ENCODE data around the gene TOMM40L. TPM values are rescaled to one million over a fixed set of nuclear protein-coding genes. Genes with fewer than 3 reads are reported as not detected.
"Not testable (repeated sequence)": the region's sequence is repeated elsewhere in the genome, so short reads cannot be mapped to it uniquely, and the experiment has no call there.

Gene TOMM40L
- total RNA-seq, 2 experiments from 2014 or later, result 11.0 to 20.1 TPM

- DNase-seq (ENCODE audit: low spot score), result no peak
- intact Hi-C loops (cut with micrococcal nuclease; ENCODE audit: unreplicated experiment), result no loop called here
- no peaks in the 10 kb centered on the region for H3K4me1 ChIP-seq (ENCODE audit: insufficient read depth, low read length, poor library complexity, severe bottlenecking)
- no peaks in the 10 kb centered on the region for H3K79me2 ChIP-seq (ENCODE audit: insufficient read depth, low read depth, low read length)
- ChIA-PET CTCF (ENCODE audit: unreplicated experiment) (no interaction called here), POLR2A (no interaction called here)
- no TSS peak for BruUV-seq (replicated peaks)
- no peaks in the 10 kb centered on the region for H3K9me2 ChIP-seq (ENCODE audit: insufficient read depth, low read length)
- no peak overlapping the region for H3K4me3 ChIP-seq (ENCODE audit: low read depth, low read length, poor library complexity, severe bottlenecking)
- no peaks in the 10 kb centered on the region for H3K36me3 ChIP-seq (ENCODE audit: insufficient read depth, low read length)
- peaks cover 3% of the 10 kb centered on the region; the same call in 1 of the 2 replicates for H3K9me3 ChIP-seq (ENCODE audit: low read length)
- no peak overlapping the region for H2AFZ ChIP-seq (ENCODE audit: low read length)
- no peak overlapping the region for H3K27ac ChIP-seq (ENCODE audit: low read depth, low read length, poor library complexity, severe bottlenecking)
- H3K4me2 ChIP-seq (ENCODE audit: low read length), result no peak overlapping the region
- H4K20me1 ChIP-seq (ENCODE audit: insufficient read depth, low read length), result no peaks in the 10 kb centered on the region
- no peak for TF ChIP-seq CTCF (conservative IDR thresholded peaks at IDR 0.05; ENCODE audit: low read length)
- no peak for TF ChIP-seq EZH2phosphoT487 (IDR thresholded peaks at IDR 0.05; ENCODE audit: borderline replicate concordance, low read depth, low read length)
Measured at GRCh38 chr1:161251579-161251978, 25.7 kb downstream of the TOMM40L start.

GRCh38 chr1:161255302-161255701 lies 29.4 kb downstream of the TOMM40L start:
- BruUV-seq (replicated peaks); H3K9me3 ChIP-seq (ENCODE audit: low read length); H3K9me2 ChIP-seq (ENCODE audit: insufficient read depth, low read length); H3K36me3 ChIP-seq (ENCODE audit: insufficient read depth, low read length); intact Hi-C loops (cut with micrococcal nuclease; ENCODE audit: unreplicated experiment); H4K20me1 ChIP-seq (ENCODE audit: insufficient read depth, low read length); H3K4me3 ChIP-seq (ENCODE audit: low read depth, low read length, poor library complexity, severe bottlenecking); H3K4me2 ChIP-seq (ENCODE audit: low read length); H3K4me1 ChIP-seq (ENCODE audit: insufficient read depth, low read length, poor library complexity, severe bottlenecking); POLR2A ChIA-PET; H2AFZ ChIP-seq (ENCODE audit: low read length); DNase-seq (ENCODE audit: low spot score); CTCF ChIA-PET (ENCODE audit: unreplicated experiment); H3K27ac ChIP-seq (ENCODE audit: low read depth, low read length, poor library complexity, severe bottlenecking); H3K79me2 ChIP-seq (ENCODE audit: insufficient read depth, low read depth, low read length): not testable (repeated sequence)

- H3K9me2 ChIP-seq (ENCODE audit: insufficient read depth, low read length); H3K36me3 ChIP-seq (ENCODE audit: insufficient read depth, low read length); BruUV-seq (replicated peaks); intact Hi-C loops (cut with micrococcal nuclease; ENCODE audit: unreplicated experiment); CTCF ChIA-PET (ENCODE audit: unreplicated experiment); H3K27ac ChIP-seq (ENCODE audit: low read depth, low read length, poor library complexity, severe bottlenecking); H4K20me1 ChIP-seq (ENCODE audit: insufficient read depth, low read length); DNase-seq (ENCODE audit: low spot score); POLR2A ChIA-PET; H3K79me2 ChIP-seq (ENCODE audit: insufficient read depth, low read depth, low read length); H3K4me2 ChIP-seq (ENCODE audit: low read length); H2AFZ ChIP-seq (ENCODE audit: low read length); H3K4me3 ChIP-seq (ENCODE audit: low read depth, low read length, poor library complexity, severe bottlenecking); H3K9me3 ChIP-seq (ENCODE audit: low read length); H3K4me1 ChIP-seq (ENCODE audit: insufficient read depth, low read length, poor library complexity, severe bottlenecking): not testable (repeated sequence)
Measured at GRCh38 chr1:161255955-161256520, 30.2 kb downstream of the TOMM40L start.

GRCh38 chr1:161257109-161257508 lies 31.2 kb downstream of the TOMM40L start:
- H2AFZ ChIP-seq (ENCODE audit: low read length); H3K4me2 ChIP-seq (ENCODE audit: low read length); intact Hi-C loops (cut with micrococcal nuclease; ENCODE audit: unreplicated experiment); H3K36me3 ChIP-seq (ENCODE audit: insufficient read depth, low read length); H3K9me2 ChIP-seq (ENCODE audit: insufficient read depth, low read length); H4K20me1 ChIP-seq (ENCODE audit: insufficient read depth, low read length); H3K4me3 ChIP-seq (ENCODE audit: low read depth, low read length, poor library complexity, severe bottlenecking); DNase-seq (ENCODE audit: low spot score); H3K9me3 ChIP-seq (ENCODE audit: low read length); H3K27ac ChIP-seq (ENCODE audit: low read depth, low read length, poor library complexity, severe bottlenecking); H3K79me2 ChIP-seq (ENCODE audit: insufficient read depth, low read depth, low read length); BruUV-seq (replicated peaks); CTCF ChIA-PET (ENCODE audit: unreplicated experiment): not testable (repeated sequence)
- POLR2A ChIA-PET, result interaction anchor here (0.9 kb wide), 1 partner anchor 30 kb away, joined by 3 read pairs; no protein-coding TSS in a partner anchor
- peaks cover 18% of the 10 kb centered on the region for H3K4me1 ChIP-seq (ENCODE audit: insufficient read depth, low read length, poor library complexity, severe bottlenecking)
